GM23248 (cell line): Measurements from ENCODE around the gene NIF3L1. TPM values are rescaled to one million over a fixed set of nuclear protein-coding genes. Genes with fewer than 3 reads are reported as not detected.

Experiments used
- DNase-seq: peaks from one replicate; pipeline ENCODE4 v3.0.0-alpha.2; 2015
- H2AFZ ChIP-seq: fragments of 200-600 bp; sonication (generic); 2 replicates; pipeline ENCODE4 v1.6.1; 2016; ENCODE audit warnings: antibody characterized with exemption
- H3F3A ChIP-seq: fragments of 200-600 bp; sonication (generic); 2 replicates; pipeline ENCODE4 v1.6.1; 2016; ENCODE audit warnings: mild to moderate bottlenecking, antibody characterized with exemption, mixed run types; ENCODE audit not compliant: insufficient read depth
- H3K27ac ChIP-seq: fragments of 200-600 bp; sonication (generic); 2 replicates; pipeline ENCODE4 v1.5.1; 2016; ENCODE audit warnings: mild to moderate bottlenecking
- H3K27me3 ChIP-seq: fragments of 200-600 bp; sonication (generic); replicated peaks from 2 replicates; pipeline ENCODE4 v1.6.1; 2016; ENCODE audit warnings: mild to moderate bottlenecking; ENCODE audit not compliant: insufficient read depth
- H3K36me3 ChIP-seq: fragments of 200-600 bp; sonication (generic); 2 replicates; pipeline ENCODE4 v1.6.1; 2016; ENCODE audit warnings: low read depth, mild to moderate bottlenecking
- H3K4me1 ChIP-seq: fragments of 200-600 bp; sonication (generic); 2 replicates; pipeline ENCODE4 v1.6.1; 2016; ENCODE audit warnings: mild to moderate bottlenecking; ENCODE audit not compliant: insufficient read depth
- H3K4me2 ChIP-seq: fragments of 200-600 bp; sonication (generic); one replicate; pipeline ENCODE4 v1.6.1; 2016; ENCODE audit warnings: mild to moderate bottlenecking; ENCODE audit not compliant: unreplicated experiment
- H3K4me3 ChIP-seq: fragments of 200-600 bp; sonication (generic); 2 replicates; pipeline ENCODE4 v1.5.1; 2016; ENCODE audit warnings: mild to moderate bottlenecking
- H3K79me2 ChIP-seq: fragments of 200-600 bp; sonication (generic); 2 replicates; pipeline ENCODE4 v1.6.1; 2016; ENCODE audit warnings: mild to moderate bottlenecking; ENCODE audit not compliant: insufficient read depth
- H3K9ac ChIP-seq: fragments of 200-600 bp; sonication (generic); 2 replicates; pipeline ENCODE4 v1.6.1; 2016; ENCODE audit warnings: mild to moderate bottlenecking
- H3K9me2 ChIP-seq: fragments of 200-600 bp; sonication (generic); 2 replicates; pipeline ENCODE4 v1.6.1; 2016; ENCODE audit warnings: mixed run types, mild to moderate bottlenecking, moderate library complexity; ENCODE audit not compliant: insufficient read depth
- H3K9me3 ChIP-seq: fragments of 200-600 bp; sonication (generic); one replicate; pipeline ENCODE4 v1.6.1; 2017; ENCODE audit warnings: low read depth
- H4K20me1 ChIP-seq: fragments of 200-600 bp; sonication (generic); 2 replicates; pipeline ENCODE4 v1.6.0; 2016; ENCODE audit not compliant: insufficient read depth
- EZH2 ChIP-seq: fragments of 200-600 bp; sonication (generic); IDR thresholded peaks from 2 replicates; pipeline ENCODE4 v1.6.1; 2018; ENCODE audit warnings: antibody characterized with exemption, mild to moderate bottlenecking; ENCODE audit not compliant: insufficient read depth, poor library complexity, severe bottlenecking
- EZH2phosphoT487 ChIP-seq: fragments of 200-600 bp; sonication (generic); IDR thresholded peaks from 2 replicates; pipeline ENCODE4 v1.6.1; 2018; ENCODE audit warnings: antibody characterized with exemption, moderate library complexity, mild to moderate bottlenecking, low read depth; ENCODE audit not compliant: insufficient read depth
- WGBS, 2 experiments: methylation state at CpG; one replicate each; pipeline ENCODE4 v1.1.6; 2015 to 2017; ENCODE audit warnings: low lambda C conversion rate in 2 of 2, low coverage in 1 of 2; ENCODE audit errors: missing lambda C conversion rate in 2 of 2; 5-methylcytosine and 5-hydroxymethylcytosine counted together
- in situ Hi-C: fragments of 300-500 bp; cut with MboI; formaldehyde crosslinking; loops from 2 replicates; pipeline ENCODE4 v1.15.0; 2020
- polyA plus RNA-seq: library from polyadenylated mRNA; unstranded; fragments of >200 nt; fragmentation: Nextera tagmentation; extraction: Ambion mirVana; gene quantifications from 2 replicates; pipeline ENCODE4 v1.2.1, GENCODE V29; 2016
- total RNA-seq: library from RNA; depleted of rRNA; stranded (reverse); fragments of >200 nt; shearing (Covaris generic); gene quantifications from 2 replicates; pipeline ENCODE4 v1.2.3, GENCODE V29; 2014

NIF3L1 gene
- total and polyA plus RNA-seq, 2 experiments from 2014 or later, result 21.5 to 26.7 TPM

DNA sequence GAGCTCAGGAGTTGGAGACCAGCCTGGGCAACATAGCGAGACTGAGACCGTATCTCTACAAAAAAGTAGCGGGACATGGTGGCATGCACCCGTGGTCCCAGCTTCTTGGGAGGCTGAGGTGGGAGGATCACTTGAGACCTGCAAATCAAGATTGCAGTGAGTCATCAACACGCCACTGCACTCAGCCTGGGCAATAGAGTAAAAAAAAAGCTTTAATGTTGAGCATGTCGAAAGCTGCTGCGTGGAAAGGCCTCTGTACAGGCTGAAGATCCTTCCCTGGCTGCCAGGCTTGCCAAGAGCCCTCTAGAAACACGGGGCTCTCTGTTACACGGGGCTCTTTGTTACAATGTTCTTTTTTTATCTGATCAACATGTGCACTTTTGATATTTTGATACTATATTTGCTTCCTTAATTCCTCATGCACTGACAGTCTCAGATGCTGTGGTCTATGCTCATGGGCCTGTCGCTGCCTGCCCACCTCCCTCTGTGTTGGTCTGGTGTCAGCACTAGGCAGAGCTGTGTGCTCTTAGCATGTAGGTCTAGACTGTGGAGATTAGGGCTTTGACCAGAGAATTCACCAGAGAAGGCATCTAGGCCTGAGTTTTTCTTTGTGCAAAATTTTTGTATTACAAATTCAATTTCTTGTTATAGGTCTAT lies 43.4 kb upstream of the NIF3L1 start:
- in situ Hi-C loops, result no loop called here
- Histone ChIP-seq H3K9me3 (no peaks in the 10 kb centered on the region), H3K4me1 (no peaks in the 10 kb centered on the region), H3K9me2 (no peaks in the 10 kb centered on the region), H3K27me3 (no peaks in the 10 kb centered on the region), H4K20me1 (no peaks in the 10 kb centered on the region), H3F3A (peaks cover 30% of the 10 kb centered on the region), H3K36me3 (no peaks in the 10 kb centered on the region), H2AFZ (no peak overlapping the region), H3K79me2 (no peaks in the 10 kb centered on the region), H3K4me3 (no peak overlapping the region), H3K9ac (no peak overlapping the region), H3K4me2 (no peak overlapping the region), H3K27ac (no peak overlapping the region)
- 77 to 79% methylated on average over 10 of the region's 10 CpGs for WGBS, 2 experiments
- TF ChIP-seq EZH2 (no peak), EZH2phosphoT487 (no peak)
- DNase-seq, result no peak

DNA sequence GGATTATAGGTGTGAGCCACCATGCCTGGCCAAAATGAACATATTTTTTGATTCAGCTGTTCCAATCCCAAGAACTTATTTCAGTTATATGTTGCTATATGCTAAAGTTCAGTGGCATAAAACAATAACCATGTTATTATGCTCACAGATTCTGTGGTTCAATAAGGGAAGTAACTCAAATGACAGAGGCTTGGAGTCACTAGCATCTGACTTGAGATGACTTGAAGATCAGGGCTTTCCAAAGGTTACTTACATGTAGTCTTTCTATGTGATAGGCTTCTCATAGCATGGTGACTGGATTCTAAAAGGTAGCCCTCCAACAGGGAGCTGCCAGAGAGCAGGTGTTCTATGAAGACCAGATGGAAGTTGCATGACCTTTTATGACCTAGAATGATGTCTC lies 41.9 kb upstream of the NIF3L1 start:
- no peaks in the 10 kb centered on the region for H3K9me2 ChIP-seq
- H3K4me3 ChIP-seq, result no peak overlapping the region
- in situ Hi-C loops, result no loop called here
- H3K27ac ChIP-seq, result no peak overlapping the region
- no peak overlapping the region for H2AFZ ChIP-seq
- H3K9me3 ChIP-seq, result no peaks in the 10 kb centered on the region
- H4K20me1 ChIP-seq, result peaks cover 1% of the 10 kb centered on the region; the same call in 1 of the 2 replicates
- H3K4me2 ChIP-seq, result no peak overlapping the region
- peaks cover 14% of the 10 kb centered on the region for H3K36me3 ChIP-seq
- peaks cover 7% of the 10 kb centered on the region for H3K79me2 ChIP-seq
- TF ChIP-seq EZH2 (no peak), EZH2phosphoT487 (no peak)
- no peak for DNase-seq
- peaks cover 45% of the 10 kb centered on the region for H3F3A ChIP-seq
- no peak overlapping the region for H3K9ac ChIP-seq
- no peaks in the 10 kb centered on the region for H3K4me1 ChIP-seq
- H3K27me3 ChIP-seq, result no peaks in the 10 kb centered on the region

DNA sequence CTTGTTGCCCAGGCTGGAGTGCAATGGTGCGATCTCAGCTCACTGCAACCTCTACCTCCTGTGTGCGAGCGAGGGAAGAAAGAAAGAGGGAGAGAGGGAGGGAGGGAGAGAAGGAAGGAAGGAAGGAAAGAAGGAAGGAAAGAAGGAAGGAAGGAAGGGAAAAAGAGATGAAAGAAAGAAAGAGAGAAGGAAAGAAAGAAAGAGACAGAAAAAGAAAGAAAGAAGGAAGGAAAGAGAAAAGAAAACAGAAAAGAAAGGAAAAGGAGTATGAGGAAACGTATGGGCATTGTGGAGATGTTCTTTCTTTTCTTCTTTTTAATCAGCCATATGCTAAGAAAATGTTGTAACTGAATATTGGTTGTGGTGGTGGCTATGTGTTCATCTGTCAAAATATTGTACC lies 41.2 kb upstream of the NIF3L1 start:
- no peak overlapping the region for H3K4me3 ChIP-seq
- H3F3A ChIP-seq, result peaks cover 52% of the 10 kb centered on the region
- no peaks in the 10 kb centered on the region for H3K27me3 ChIP-seq
- no peaks in the 10 kb centered on the region for H3K9me3 ChIP-seq
- no peak overlapping the region for H2AFZ ChIP-seq
- in situ Hi-C loops, result no loop called here
- H3K79me2 ChIP-seq, result peaks cover 13% of the 10 kb centered on the region
- H3K9ac ChIP-seq, result no peak overlapping the region
- H3K27ac ChIP-seq, result no peak overlapping the region
- no peaks in the 10 kb centered on the region for H3K4me1 ChIP-seq
- no peak overlapping the region for H3K4me2 ChIP-seq
- peaks cover 21% of the 10 kb centered on the region for H3K36me3 ChIP-seq
- WGBS, 2 experiments, result 77 to 83% methylated on average over 4 of the region's 4 CpGs
- no peak for DNase-seq
- TF ChIP-seq EZH2phosphoT487 (no peak), EZH2 (no peak)
- no peaks in the 10 kb centered on the region for H3K9me2 ChIP-seq
- peaks cover 6% of the 10 kb centered on the region; the same call in 1 of the 2 replicates for H4K20me1 ChIP-seq

DNA sequence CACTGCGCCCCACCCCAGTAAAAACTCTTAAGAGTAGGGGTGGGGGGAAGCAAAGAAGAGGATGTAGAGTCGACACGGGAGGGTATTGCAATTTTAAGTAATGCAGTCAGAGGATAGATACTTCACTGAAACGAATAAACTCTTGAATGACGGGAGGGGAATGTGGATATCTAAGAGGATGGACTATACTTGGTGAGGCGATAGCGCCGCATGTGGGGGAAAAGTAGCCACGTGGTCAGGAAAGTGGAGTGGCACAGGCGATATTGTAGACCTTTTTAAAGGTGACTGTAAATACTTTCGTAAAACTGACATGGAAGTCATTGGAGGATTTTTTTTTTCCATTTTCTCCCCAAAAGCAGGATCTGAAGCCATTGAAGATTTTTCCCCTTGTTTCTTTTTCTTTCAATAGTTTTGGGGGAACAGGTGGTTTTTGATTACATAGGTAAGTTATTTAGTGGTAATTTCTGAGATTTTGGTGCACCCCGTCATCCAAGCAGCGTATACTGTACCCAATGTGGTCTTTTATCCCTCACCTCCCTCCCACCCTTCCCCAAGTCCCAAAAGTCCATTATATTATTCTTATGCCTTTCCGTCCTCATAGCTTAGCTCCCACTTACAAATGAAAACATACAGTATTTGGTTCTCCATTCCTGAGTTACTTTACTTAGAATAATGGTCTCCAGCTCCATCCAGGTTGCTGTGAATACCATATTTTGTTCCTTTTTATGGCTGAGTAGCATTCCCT lies 38.5 kb upstream of the NIF3L1 start:
- Histone ChIP-seq H3K36me3 (peaks cover 48% of the 10 kb centered on the region), H3K27me3 (no peaks in the 10 kb centered on the region), H3F3A (peaks cover 74% of the 10 kb centered on the region), H3K9me3 (no peaks in the 10 kb centered on the region), H3K79me2 (peaks cover 41% of the 10 kb centered on the region), H2AFZ (no peak overlapping the region), H3K9ac (no peak overlapping the region), H3K9me2 (no peaks in the 10 kb centered on the region), H3K27ac (no peak overlapping the region), H4K20me1 (peaks cover 6% of the 10 kb centered on the region; the same call in 1 of the 2 replicates), H3K4me3 (no peak overlapping the region), H3K4me1 (no peaks in the 10 kb centered on the region), H3K4me2 (no peak overlapping the region)
- 89 to 90% methylated on average over 14 of the region's 14 CpGs for WGBS, 2 experiments
- TF ChIP-seq EZH2phosphoT487, result no peak
- no peak for TF ChIP-seq EZH2
- DNase-seq, result no peak
- in situ Hi-C loops, result loop anchor here (25.0 kb wide), 1 partner anchor 888 kb away; the partner anchor contains the start of genes MAIP1 and TYW5
